ENCODE measurements around the gene MAP2K6.
"Not testable (repeated sequence)": the region's sequence is repeated elsewhere in the genome, so short reads cannot be mapped to it uniquely, and the experiment has no call there.

The MAP2K6 gene

GRCh38 chr17:69455040-69455439 lies 40.5 kb downstream of the MAP2K6 start:
- DNase-seq, result no peak

- no peak for DNase-seq
Observed at GRCh38 chr17:69457603-69458002, 43.1 kb downstream of the MAP2K6 start.

- DNase-seq, result peak in 5 of 58 donors; percentile 6 to 25 (median 23)
Observed at GRCh38 chr17:69460963-69461922, 46.7 kb downstream of the MAP2K6 start.

GRCh38 chr17:69461951-69462369 lies 47.5 kb downstream of the MAP2K6 start:
- peak in 1 of 58 donors; percentile 9 for DNase-seq

DNA sequence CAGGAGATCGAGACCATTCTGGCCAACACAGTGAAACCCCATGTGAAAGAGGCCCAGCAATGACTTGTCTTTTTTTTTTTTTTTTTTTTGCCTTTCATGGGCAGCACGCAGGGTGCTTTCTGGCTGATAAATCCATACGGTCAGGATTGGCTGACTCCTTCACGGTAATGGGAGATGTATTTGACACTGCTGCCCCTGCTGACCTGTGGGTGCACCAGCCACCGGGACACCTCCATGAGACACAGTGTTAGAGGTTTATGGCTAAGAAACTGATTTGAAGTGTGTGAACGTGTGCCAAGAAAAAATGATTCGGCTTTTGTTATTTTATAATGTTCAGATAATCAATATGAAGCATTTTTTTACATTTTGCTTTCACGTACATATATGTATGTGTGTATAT lies 48.4 kb downstream of the MAP2K6 start:
- DNase-seq, result no peak

- no peak for DNase-seq
Observed at GRCh38 chr17:69466451-69466850, 52.0 kb downstream of the MAP2K6 start.

GRCh38 chr17:69466905-69467667 lies 52.6 kb downstream of the MAP2K6 start:
- DNase-seq, result no peak

- DNase-seq, result no peak
Observed at GRCh38 chr17:69468207-69468606, 53.7 kb downstream of the MAP2K6 start.

DNA sequence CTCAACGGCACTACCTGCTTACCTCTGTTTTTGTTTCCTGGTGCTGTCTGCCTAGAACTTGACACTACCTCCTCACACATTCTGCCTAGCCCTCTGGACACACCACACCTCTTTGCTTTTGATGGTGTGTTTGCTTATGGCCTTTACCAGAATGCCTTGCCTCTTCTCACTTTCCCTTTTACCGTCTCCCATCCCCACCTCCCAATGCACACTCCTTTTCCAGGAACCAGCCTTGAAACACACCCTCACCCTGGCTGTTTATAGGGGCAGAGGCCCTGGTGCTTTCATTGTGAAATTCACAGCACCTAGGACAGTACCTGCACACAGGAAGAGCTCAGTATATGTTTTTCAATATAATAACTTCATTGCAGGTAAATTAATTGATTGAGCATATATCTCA lies 56.2 kb downstream of the MAP2K6 start:
- no peak for DNase-seq

- no peak for DNase-seq
Observed at GRCh38 chr17:69471406-69471805, 56.9 kb downstream of the MAP2K6 start.

DNA sequence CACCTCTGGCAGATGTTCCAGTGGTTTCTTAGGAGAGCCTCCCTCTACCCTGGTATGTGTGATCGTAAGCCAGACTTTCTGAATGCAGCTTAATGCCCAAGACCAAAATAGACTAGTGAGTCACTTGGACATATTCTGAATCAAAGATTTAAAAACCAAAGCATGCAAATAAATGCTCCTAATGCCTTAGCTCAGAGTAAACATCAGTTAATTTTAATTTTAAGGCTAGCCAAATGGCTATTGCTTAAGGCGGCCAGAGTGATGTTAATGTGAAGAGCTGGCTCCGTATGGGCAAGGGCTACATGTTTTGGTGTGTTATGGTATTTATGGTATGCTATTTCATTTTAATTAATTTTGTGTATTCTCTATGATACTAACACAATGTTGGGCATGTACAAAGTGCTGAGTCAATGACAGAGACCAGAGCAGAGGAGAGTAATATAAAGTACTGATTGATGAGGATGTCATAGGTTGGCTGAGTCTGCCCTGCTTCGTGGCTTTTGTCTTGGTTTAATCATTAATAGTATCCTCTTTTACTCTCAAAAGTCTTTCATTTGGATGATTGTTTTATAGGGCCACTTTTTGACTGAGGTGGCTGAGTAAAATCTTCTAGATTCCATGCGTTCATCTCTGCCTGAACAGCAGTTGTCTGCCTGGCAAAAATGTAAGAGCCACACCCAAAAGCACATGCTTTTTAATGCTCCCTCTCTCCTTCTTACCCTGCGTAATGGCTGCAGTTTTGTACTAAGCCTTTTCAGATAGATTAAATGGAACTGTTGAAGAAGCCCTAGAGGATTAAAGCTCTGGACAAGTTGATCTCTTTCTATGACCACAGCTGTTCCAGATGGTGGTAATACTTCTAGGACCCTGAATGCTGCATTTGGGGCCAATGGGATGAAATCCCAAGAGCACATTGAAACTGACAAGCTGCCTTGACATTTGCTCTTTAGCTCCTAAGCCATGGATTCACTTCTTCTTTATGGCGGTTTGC lies 59.6 kb downstream of the MAP2K6 start:
- no peak for DNase-seq

GRCh38 chr17:69477204-69477902 lies 62.9 kb downstream of the MAP2K6 start:
- DNase-seq, result peak in 1 of 58 donors; percentile 9

- no peak for DNase-seq
Observed at GRCh38 chr17:69477903-69478266, 63.4 kb downstream of the MAP2K6 start.

GRCh38 chr17:69478916-69479315 lies 64.4 kb downstream of the MAP2K6 start:
- no peak for DNase-seq

GRCh38 chr17:69479756-69480155 lies 65.3 kb downstream of the MAP2K6 start:
- DNase-seq, result not testable (repeated sequence)

GRCh38 chr17:69480245-69480644 lies 65.7 kb downstream of the MAP2K6 start:
- peak in 1 of 58 donors; percentile 8 for DNase-seq

DNA sequence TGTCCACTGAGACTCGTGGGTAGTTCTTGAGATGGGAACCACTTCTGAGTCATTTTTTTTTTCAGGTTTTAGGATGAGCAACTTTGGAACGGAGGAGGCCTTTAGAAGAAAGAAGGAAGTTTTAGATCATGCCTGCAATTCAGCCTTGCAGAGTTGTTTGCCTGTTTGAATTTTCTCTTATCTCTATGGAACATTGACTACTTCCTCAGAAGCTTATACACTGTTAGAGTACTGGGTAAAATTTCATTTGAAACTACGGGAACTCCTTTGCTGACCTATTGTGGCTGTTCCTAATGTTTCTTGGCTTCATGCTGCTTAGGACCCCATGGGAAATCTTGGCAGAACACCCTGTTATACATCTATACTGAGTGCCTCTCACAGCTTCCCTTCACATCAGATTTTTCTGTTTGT lies 70.8 kb downstream of the MAP2K6 start:
- no peak for DNase-seq

DNA sequence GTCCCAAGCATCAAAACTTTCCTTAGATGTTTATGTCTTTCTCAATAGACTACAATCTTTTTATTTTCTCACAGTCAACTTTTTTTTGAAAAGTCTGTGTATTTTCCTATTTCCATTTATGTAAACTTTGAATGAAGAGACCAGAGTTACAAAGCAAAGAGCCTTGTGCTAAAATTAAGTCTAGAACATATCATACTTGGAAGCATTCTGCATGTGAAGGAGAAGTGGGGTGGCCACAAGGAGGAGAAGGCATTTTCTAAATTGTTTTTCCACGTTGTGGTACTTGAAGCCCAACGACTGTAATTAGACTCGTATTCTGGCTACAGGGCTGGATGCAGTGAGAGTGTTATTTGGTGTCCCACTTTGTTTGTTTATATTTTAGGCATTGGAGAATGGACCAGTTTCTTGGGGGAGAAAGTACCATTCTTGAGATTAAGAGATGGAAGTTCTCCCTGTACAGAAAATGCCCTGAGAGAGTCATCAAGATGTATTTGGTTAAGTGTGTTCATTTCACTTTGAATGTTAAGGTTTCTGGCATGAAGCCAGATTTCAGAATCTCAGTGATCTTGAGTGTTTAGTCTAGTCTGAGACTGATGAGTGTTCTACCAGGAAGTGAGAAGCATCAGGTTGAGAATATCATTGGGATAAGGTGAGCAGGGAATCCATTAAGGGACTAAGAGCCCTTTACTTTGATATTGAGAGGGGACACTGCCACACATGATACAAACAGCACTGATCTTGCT lies 71.6 kb downstream of the MAP2K6 start:
- no peak for DNase-seq

GRCh38 chr17:69486779-69487637 lies 72.5 kb downstream of the MAP2K6 start:
- no peak for DNase-seq

All from anterior cingulate cortex (tissue), 58 donors.